ENCODE data around the gene FAM76B. TPM values are rescaled to one million over a fixed set of nuclear protein-coding genes. Genes with fewer than 3 reads are reported as not detected.

FAM76B gene
- total RNA-seq = 13.1 and 16.2 TPM in 2 replicates

GRCh38 chr11:95789506-95790122 is at the start of gene FAM76B:
Gene FAM76B (minus strand): TSS chr11:95789782. CDS start chr11:95789478, 304 bp downstream.

GRCh38 chr11:95790123-95790932 is 746 bp upstream of the FAM76B start, which contains the start of gene CEP57:
Gene CEP57 (plus strand): TSS chr11:95790498. CDS start chr11:95790699, 201 bp downstream.

Other genes with a start within 250 kb of the FAM76B start
- gene CEP57, start 716 bp upstream of the FAM76B start, total RNA-seq = 37.3 and 40.8 TPM in 2 replicates
- gene MTMR2, start 134.3 kb upstream of the FAM76B start, total RNA-seq = 23.5 and 29.2 TPM in 2 replicates